HL-60/S4 (cell line): ENCODE data around the gene C9orf153.
"Not testable (repeated sequence)": the region's sequence is repeated elsewhere in the genome, so short reads cannot be mapped to it uniquely, and the experiment has no call there.

Source experiments
- in situ Hi-C: fragments of 300-500 bp; cut with MboI; formaldehyde crosslinking; loops from 2 replicates; pipeline ENCODE4 v1.14.3; 2022; ENCODE audit warnings: low sequenced_read_pairs

Gene C9orf153

DNA sequence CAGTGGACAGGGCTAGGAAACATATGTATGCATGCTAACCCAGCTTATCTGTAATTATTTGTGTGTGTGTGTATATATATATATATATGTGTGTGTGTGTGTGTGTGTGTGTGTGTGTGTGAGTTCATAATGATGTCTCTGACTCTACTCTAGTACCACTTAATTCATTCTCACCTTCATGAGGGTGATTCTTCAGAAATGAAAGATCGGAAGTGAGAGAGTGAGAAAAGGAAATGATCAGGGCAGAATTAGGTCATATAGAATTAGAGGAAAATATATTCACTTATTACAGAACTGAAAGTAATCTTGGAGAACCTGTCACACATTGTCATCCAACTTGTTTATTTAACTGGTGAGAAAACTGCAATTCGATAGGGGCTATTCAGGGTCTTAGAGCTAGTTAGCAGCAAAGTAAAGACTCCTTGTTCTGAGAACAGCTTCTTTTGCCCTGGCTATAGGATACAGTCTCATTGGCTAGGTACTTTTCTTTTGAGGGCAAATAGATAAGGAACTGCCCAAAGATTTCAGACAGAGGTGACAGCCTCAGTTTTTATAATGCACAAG lies 58.8 kb downstream of the C9orf153 start:
- in situ Hi-C loops, result no loop called here

- in situ Hi-C loops, result no loop called here
These were observed 66.4 kb downstream of the C9orf153 start for GRCh38 chr9:86193088-86193487.

DNA sequence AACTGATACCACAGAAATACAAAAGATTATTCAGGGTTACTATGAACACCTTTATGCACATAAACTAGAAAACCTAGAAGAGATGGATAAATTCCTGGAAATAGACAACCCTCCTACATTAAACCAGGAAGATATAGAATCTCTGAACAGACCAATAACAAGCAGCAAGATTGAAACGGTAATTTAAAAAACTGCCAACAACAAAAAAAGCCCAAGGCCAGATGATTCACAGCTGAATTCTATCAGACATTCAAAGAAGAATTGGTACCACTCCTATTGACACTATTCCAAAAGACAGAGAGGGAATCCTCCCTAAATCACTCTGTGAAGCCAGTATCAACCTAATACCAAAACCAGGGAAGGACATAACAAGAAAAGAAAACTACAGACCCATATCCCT lies 68.8 kb downstream of the C9orf153 start:
- in situ Hi-C loops, result not testable (repeated sequence)

DNA sequence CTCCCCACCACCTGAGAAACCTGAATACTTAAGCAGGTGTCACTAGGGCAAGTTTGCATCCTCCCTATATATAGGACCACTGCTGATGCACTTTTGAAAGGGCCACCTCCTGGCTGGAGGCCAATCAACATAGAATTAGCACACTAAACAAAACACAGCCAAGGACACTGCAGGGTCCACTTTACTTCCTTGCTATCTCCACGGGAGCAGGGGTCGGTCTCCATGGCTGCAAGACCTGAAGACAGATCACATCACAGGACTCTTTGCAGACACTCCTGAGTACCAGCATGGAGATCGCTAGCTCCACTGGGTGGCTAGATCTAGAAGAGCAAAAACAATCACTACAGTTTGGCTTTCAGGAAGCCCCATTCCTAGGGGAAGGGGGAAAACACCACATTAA lies 72.3 kb downstream of the C9orf153 start:
- in situ Hi-C loops, result no loop called here

DNA sequence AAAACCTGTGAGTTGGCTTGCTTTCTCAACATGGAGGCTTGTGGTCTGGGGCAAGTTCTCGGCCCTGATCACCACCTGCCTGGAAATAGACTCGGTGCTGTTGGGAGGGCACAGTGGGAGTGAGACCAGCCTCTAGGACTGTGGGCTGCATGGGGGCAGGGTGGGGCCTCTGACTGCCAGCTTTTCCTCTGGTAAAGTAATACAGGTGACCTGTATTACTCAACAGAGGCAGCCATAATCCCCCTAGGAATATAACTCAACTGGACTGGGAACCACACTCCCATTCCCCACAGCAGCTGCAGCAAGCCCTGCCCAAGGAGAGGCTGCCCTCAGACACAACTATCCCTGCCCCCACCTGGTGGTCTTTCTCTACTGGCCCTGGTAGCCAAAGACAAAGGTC lies 72.8 kb downstream of the C9orf153 start:
- in situ Hi-C loops, result no loop called here

DNA sequence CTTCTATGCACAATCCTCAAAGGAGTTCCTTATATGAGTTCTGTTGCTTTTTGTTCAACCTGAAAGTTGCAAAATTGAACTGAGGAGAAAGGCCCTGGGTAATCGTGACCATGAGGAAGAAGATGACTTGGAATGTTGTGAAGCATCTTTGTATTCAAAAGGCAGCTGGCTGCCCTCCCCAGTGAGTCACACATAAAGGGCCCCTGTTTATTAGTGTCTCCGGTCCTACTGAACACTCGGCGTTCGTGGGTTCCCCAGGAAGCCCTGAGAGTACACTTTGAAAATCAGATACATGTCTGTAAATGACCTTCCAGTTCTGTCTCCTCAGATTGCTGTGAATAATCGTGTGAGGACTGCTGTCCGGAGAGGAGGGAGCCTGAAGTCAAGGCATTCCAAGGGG lies 73.6 kb downstream of the C9orf153 start:
- in situ Hi-C loops, result no loop called here

DNA sequence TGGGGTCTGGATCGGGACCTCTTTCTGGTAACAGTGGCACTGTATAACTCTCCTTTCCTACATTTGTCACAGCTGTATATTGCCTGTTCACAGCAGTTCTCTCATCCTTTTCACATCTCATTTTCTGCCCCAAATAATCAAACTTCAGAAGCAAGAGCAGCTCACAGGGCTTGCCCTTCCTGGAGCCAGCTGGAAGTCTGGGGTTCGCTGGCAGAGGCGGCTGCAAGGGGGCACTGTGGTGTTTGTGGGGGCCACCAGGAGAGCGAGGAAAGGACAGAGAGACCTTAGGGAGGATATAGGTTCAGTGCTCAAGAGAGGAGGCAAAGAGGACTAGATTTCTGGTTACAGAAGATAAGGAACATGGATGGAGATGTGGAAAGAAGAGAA lies 75.3 kb downstream of the C9orf153 start:
- in situ Hi-C loops, result no loop called here

GRCh38 chr9:86183229-86184137 lies 76.0 kb downstream of the C9orf153 start:
- in situ Hi-C loops, result no loop called here

- in situ Hi-C loops, result no loop called here
These were observed 77.8 kb downstream of the C9orf153 start for GRCh38 chr9:86181379-86182315.

DNA sequence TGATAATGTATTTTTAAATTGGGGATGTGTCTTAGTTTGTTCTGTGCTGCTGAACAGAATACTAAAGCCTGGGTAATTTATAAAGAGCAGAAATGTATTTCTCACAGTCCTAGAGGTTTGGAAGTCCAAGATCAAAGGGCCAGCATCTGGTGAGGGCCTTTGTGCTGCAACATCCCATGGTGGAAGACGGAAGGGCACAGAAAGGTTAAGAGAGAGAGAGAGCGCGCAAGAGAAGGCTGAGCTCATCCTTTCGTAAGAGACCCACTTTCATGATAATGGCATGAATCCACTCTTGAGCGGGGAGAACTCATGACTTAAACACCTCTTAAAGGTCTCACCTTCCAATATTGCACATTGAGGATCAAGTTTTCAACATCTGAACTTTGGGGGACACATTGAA lies 81.0 kb downstream of the C9orf153 start:
- in situ Hi-C loops, result no loop called here

- in situ Hi-C loops, result no loop called here
These were observed 81.5 kb downstream of the C9orf153 start for GRCh38 chr9:86177995-86178394.

DNA sequence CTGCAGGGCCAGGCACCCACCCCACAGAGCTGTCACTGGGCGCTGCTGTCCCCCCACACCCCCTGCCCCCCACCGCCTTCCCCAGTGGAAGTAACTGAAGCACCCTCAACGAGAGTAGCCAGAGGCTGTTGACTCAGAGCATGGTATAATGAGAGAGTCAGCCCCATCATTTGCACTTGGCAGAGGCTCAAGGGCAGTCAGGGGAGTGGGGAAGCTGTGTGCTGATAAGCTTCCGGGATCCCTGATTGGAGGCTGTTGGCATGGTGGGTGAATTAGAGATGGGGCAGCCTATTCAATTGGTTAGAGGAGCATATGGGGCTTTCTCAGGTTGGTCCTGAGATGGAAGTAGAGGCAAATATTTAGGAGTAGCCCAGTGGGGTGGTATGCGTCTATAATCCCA lies 83.0 kb downstream of the C9orf153 start:
- in situ Hi-C loops, result no loop called here

DNA sequence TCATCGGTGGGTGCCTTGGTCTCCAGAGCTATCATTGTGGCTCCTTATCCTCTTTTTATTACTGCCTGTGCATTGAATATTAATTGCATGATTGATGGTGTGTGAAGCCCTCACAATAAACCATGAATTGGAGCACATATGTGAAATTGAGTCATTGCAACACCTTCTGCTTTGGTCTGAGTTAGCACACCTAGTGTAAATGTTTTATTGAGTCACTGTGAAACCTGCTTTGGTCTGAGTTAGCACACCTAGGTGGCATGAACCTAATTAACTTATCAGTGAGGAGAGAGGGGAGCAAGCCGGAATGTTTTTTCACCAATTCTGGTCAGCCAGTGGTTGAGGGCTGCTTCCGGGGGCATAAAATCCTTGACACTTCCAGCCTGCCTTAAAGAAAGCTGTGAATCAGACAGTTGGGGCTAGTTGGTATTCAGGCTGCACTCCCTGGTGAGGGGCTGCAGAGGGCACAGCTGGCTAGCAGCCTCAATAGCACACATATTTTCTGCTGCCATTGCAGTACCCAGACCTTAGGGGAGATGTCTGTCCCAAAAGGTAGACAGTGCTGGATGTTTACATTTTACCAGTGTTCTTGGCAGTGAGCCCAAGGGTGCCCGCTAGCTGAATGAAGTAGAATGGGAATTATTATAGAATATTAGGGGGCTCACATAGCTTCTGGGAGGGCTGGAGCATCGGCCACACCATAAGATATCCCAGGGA lies 83.6 kb downstream of the C9orf153 start:
- in situ Hi-C loops, result no loop called here

GRCh38 chr9:86175223-86175622 lies 84.2 kb downstream of the C9orf153 start:
- in situ Hi-C loops, result no loop called here
